Mononuclear cell (primary cell): ENCODE measurements around the gene PPM1M. TPM values are rescaled to one million over a fixed set of nuclear protein-coding genes. Genes with fewer than 3 reads are reported as not detected.

Experiments
- H3K27me3 ChIP-seq: 2 replicates; pipeline ENCODE4 v1.6.0; 2011; ENCODE audit warnings: low read length, control low read depth; ENCODE audit not compliant: insufficient read depth
- H3K4me1 ChIP-seq: 2 replicates; pipeline ENCODE4 v1.5.1; 2011; ENCODE audit warnings: mild to moderate bottlenecking, low read length, control low read depth; ENCODE audit not compliant: insufficient read depth
- H3K4me3 ChIP-seq: 2 replicates; pipeline ENCODE4 v1.5.1; 2011; ENCODE audit warnings: mild to moderate bottlenecking, low read length, moderate library complexity
- H3K9me3 ChIP-seq: 2 replicates; pipeline ENCODE4 v1.5.1; 2011; ENCODE audit warnings: low read depth, mild to moderate bottlenecking, control low read depth, low read length
- total RNA-seq: library from RNA; depleted of rRNA; stranded (reverse); fragments of >200 nt; gene quantifications from one replicate; pipeline ENCODE4 v1.2.3, GENCODE V29; 2012

Gene PPM1M
- 31.2 TPM for total RNA-seq

GRCh38 chr3:52245322-52246263 lies at the start of gene PPM1M:
Gene PPM1M, plus strand, starts transcription at chr3:52245759. Its CDS starts 66 bp downstream, at chr3:52245825.
- H3K4me3 ChIP-seq = peak within 1 kb of the TSS; percentile 62
- no peaks in the 10 kb centered on the region for H3K27me3 ChIP-seq
- H3K4me1 ChIP-seq = peaks cover 59% of the 10 kb centered on the region
- no peaks in the 10 kb centered on the region for H3K9me3 ChIP-seq

- Histone ChIP-seq H3K4me1 (peaks cover 52% of the 10 kb centered on the region), H3K27me3 (no peaks in the 10 kb centered on the region), H3K9me3 (no peaks in the 10 kb centered on the region), H3K4me3 (no peak overlapping the region)
Observed at GRCh38 chr3:52195823-52196331, 49.7 kb upstream of the PPM1M start.

GRCh38 chr3:52196977-52197376 lies 48.6 kb upstream of the PPM1M start:
- H3K27me3 ChIP-seq = no peaks in the 10 kb centered on the region
- peaks cover 63% of the 10 kb centered on the region for H3K4me1 ChIP-seq
- no peaks in the 10 kb centered on the region for H3K9me3 ChIP-seq
- no peak overlapping the region for H3K4me3 ChIP-seq

GRCh38 chr3:52197499-52197841 lies 48.1 kb upstream of the PPM1M start:
- peak overlapping the region; percentile 96 for H3K4me3 ChIP-seq
- H3K4me1 ChIP-seq = peaks cover 68% of the 10 kb centered on the region
- H3K27me3 ChIP-seq = no peaks in the 10 kb centered on the region
- H3K9me3 ChIP-seq = no peaks in the 10 kb centered on the region

- Histone ChIP-seq H3K9me3 (no peaks in the 10 kb centered on the region), H3K4me1 (peaks cover 74% of the 10 kb centered on the region), H3K4me3 (peak within 1 kb of the TSS; percentile 96), H3K27me3 (no peaks in the 10 kb centered on the region)
Observed at GRCh38 chr3:52197842-52198625, 47.5 kb upstream of the PPM1M start, which contains the start of gene ALAS1. Gene ALAS1, plus strand, starts transcription at chr3:52198160. Its CDS starts 1,082 bp downstream, at chr3:52199242.

- no peaks in the 10 kb centered on the region for H3K27me3 ChIP-seq
- peaks cover 82% of the 10 kb centered on the region for H3K4me1 ChIP-seq
- H3K4me3 ChIP-seq = peak overlapping the region; percentile 96
- H3K9me3 ChIP-seq = no peaks in the 10 kb centered on the region
Observed at GRCh38 chr3:52198643-52199608, 46.6 kb upstream of the PPM1M start.

- H3K4me1 ChIP-seq = peaks cover 86% of the 10 kb centered on the region
- no peaks in the 10 kb centered on the region for H3K27me3 ChIP-seq
- no peak overlapping the region for H3K4me3 ChIP-seq
- H3K9me3 ChIP-seq = no peaks in the 10 kb centered on the region
Observed at GRCh38 chr3:52200981-52201679, 44.4 kb upstream of the PPM1M start.

- Histone ChIP-seq H3K4me1 (peaks cover 72% of the 10 kb centered on the region), H3K27me3 (no peaks in the 10 kb centered on the region), H3K9me3 (no peaks in the 10 kb centered on the region), H3K4me3 (no peak overlapping the region)
Observed at GRCh38 chr3:52202384-52203077, 43.0 kb upstream of the PPM1M start.

- no peaks in the 10 kb centered on the region for H3K27me3 ChIP-seq
- peaks cover 64% of the 10 kb centered on the region for H3K4me1 ChIP-seq
- H3K4me3 ChIP-seq = no peak overlapping the region
- no peaks in the 10 kb centered on the region for H3K9me3 ChIP-seq
Observed at GRCh38 chr3:52203701-52204100, 41.9 kb upstream of the PPM1M start.

GRCh38 chr3:52204337-52205073 lies 41.1 kb upstream of the PPM1M start:
- Histone ChIP-seq H3K4me3 (no peak overlapping the region), H3K27me3 (no peaks in the 10 kb centered on the region), H3K9me3 (no peaks in the 10 kb centered on the region), H3K4me1 (peaks cover 56% of the 10 kb centered on the region)

GRCh38 chr3:52205727-52206372 lies 39.7 kb upstream of the PPM1M start:
- peaks cover 57% of the 10 kb centered on the region for H3K4me1 ChIP-seq

GRCh38 chr3:52208556-52208955 lies 37.0 kb upstream of the PPM1M start:
- H3K9me3 ChIP-seq = no peaks in the 10 kb centered on the region
- no peaks in the 10 kb centered on the region for H3K27me3 ChIP-seq
- no peak overlapping the region for H3K4me3 ChIP-seq
- H3K4me1 ChIP-seq = peaks cover 45% of the 10 kb centered on the region

More at GRCh38 chr3:52205727-52206372, 39.7 kb upstream of the PPM1M start:
- Histone ChIP-seq H3K27me3 (no peaks in the 10 kb centered on the region), H3K4me3 (no peak overlapping the region), H3K9me3 (no peaks in the 10 kb centered on the region)
